Measurements from ENCODE around the gene POU2F1.

POU2F1 gene

GRCh38 chr1:167175901-167176300, 44.8 kb upstream of the POU2F1 start:
- no peak overlapping the region for H3K9ac ChIP-seq (ENCODE audit: low read length)
- no peak overlapping the region for H2AFZ ChIP-seq (ENCODE audit: low read depth, low read length, severe bottlenecking)
- H3K4me3 ChIP-seq (ENCODE audit: insufficient read depth, low read length, poor library complexity, severe bottlenecking): no peak overlapping the region
- no peaks in the 10 kb centered on the region for H3K36me3 ChIP-seq (ENCODE audit: low read length)
- H3F3A ChIP-seq (ENCODE audit: insufficient read depth): no peaks in the 10 kb centered on the region
- H3K79me2 ChIP-seq (ENCODE audit: insufficient read depth, low read length): no peaks in the 10 kb centered on the region
- TF ChIP-seq EZH2phosphoT487 (conservative IDR thresholded peaks at IDR 0.05; ENCODE audit: low read length): no peak
- no peak for TF ChIP-seq CTCF (IDR thresholded peaks at IDR 0.05; ENCODE audit: insufficient read depth, low read length, poor library complexity, severe bottlenecking)
- H3K4me2 ChIP-seq (ENCODE audit: low read depth, low read length, poor library complexity, severe bottlenecking): no peak overlapping the region
- H3K27me3 ChIP-seq (ENCODE audit: low read length): no peaks in the 10 kb centered on the region
- H3K27ac ChIP-seq (ENCODE audit: low read depth, low read length): no peak overlapping the region
- no peaks in the 10 kb centered on the region for H3K9me2 ChIP-seq (replicated peaks; ENCODE audit: insufficient read depth, low read length)
- H4K20me1 ChIP-seq (ENCODE audit: low read depth, low read length): no peaks in the 10 kb centered on the region
- no peaks in the 10 kb centered on the region for H3K9me3 ChIP-seq (ENCODE audit: insufficient read depth, low read length)

GRCh38 chr1:167178831-167179230, 41.9 kb upstream of the POU2F1 start:
- Histone ChIP-seq H3K4me3 (ENCODE audit: insufficient read depth, low read length, poor library complexity, severe bottlenecking) (no peak overlapping the region), H3K9me2 (replicated peaks; ENCODE audit: insufficient read depth, low read length) (no peaks in the 10 kb centered on the region), H2AFZ (ENCODE audit: low read depth, low read length, severe bottlenecking) (no peak overlapping the region), H3K27ac (ENCODE audit: low read depth, low read length) (no peak overlapping the region), H3K4me2 (ENCODE audit: low read depth, low read length, poor library complexity, severe bottlenecking) (no peak overlapping the region), H4K20me1 (ENCODE audit: low read depth, low read length) (no peaks in the 10 kb centered on the region), H3K36me3 (ENCODE audit: low read length) (no peaks in the 10 kb centered on the region), H3F3A (ENCODE audit: insufficient read depth) (no peaks in the 10 kb centered on the region), H3K9me3 (ENCODE audit: insufficient read depth, low read length) (no peaks in the 10 kb centered on the region), H3K9ac (ENCODE audit: low read length) (no peak overlapping the region), H3K27me3 (ENCODE audit: low read length) (no peaks in the 10 kb centered on the region), H3K79me2 (ENCODE audit: insufficient read depth, low read length) (no peaks in the 10 kb centered on the region)
- TF ChIP-seq EZH2phosphoT487 (conservative IDR thresholded peaks at IDR 0.05; ENCODE audit: low read length): no peak
- TF ChIP-seq CTCF (IDR thresholded peaks at IDR 0.05; ENCODE audit: insufficient read depth, low read length, poor library complexity, severe bottlenecking): no peak

- Histone ChIP-seq H3K27ac (ENCODE audit: low read depth, low read length) (no peak overlapping the region), H3K4me3 (ENCODE audit: insufficient read depth, low read length, poor library complexity, severe bottlenecking) (no peak overlapping the region), H2AFZ (ENCODE audit: low read depth, low read length, severe bottlenecking) (no peak overlapping the region), H3F3A (ENCODE audit: insufficient read depth) (no peaks in the 10 kb centered on the region), H4K20me1 (ENCODE audit: low read depth, low read length) (no peaks in the 10 kb centered on the region), H3K4me2 (ENCODE audit: low read depth, low read length, poor library complexity, severe bottlenecking) (no peak overlapping the region), H3K79me2 (ENCODE audit: insufficient read depth, low read length) (no peaks in the 10 kb centered on the region), H3K9me3 (ENCODE audit: insufficient read depth, low read length) (no peaks in the 10 kb centered on the region), H3K9ac (ENCODE audit: low read length) (no peak overlapping the region), H3K36me3 (ENCODE audit: low read length) (no peaks in the 10 kb centered on the region), H3K27me3 (ENCODE audit: low read length) (no peaks in the 10 kb centered on the region), H3K9me2 (replicated peaks; ENCODE audit: insufficient read depth, low read length) (no peaks in the 10 kb centered on the region)
- TF ChIP-seq EZH2phosphoT487 (conservative IDR thresholded peaks at IDR 0.05; ENCODE audit: low read length) (no peak), CTCF (IDR thresholded peaks at IDR 0.05; ENCODE audit: insufficient read depth, low read length, poor library complexity, severe bottlenecking) (no peak)
Observed at GRCh38 chr1:167182571-167183320, 37.9 kb upstream of the POU2F1 start.

All from SU-DHL-6 (cell line).